Colonic mucosa (tissue), 4 donors: Measurements from ENCODE around the gene HMGCS1. TPM values are rescaled to one million over a fixed set of nuclear protein-coding genes. Genes with fewer than 3 reads are reported as not detected.

Source experiments
- DNase-seq: peaks from one replicate; pipeline ENCODE4 v3.0.0-alpha.2; 2020
- H3K27ac ChIP-seq: fragments of 200-600 bp; one replicate; pipeline ENCODE4 v1.8.0; 2021
- H3K27me3 ChIP-seq: fragments of 200-600 bp; one replicate; pipeline ENCODE4 v1.8.0; 2021
- H3K36me3 ChIP-seq: fragments of 200-600 bp; one replicate; pipeline ENCODE4 v1.8.0; 2021
- H3K4me1 ChIP-seq: fragments of 200-600 bp; one replicate; pipeline ENCODE4 v1.8.0; 2021; ENCODE audit warnings: mild to moderate bottlenecking
- H3K4me3 ChIP-seq: fragments of 200-600 bp; one replicate; pipeline ENCODE4 v1.8.0; 2021
- H3K9ac ChIP-seq, 2 donors: one replicate each; pipeline ENCODE4 v1.7.0; 2013; ENCODE audit warnings: control low read depth in 2 of 2, low read depth in 2 of 2, low read length in 2 of 2
- H3K9me3 ChIP-seq: fragments of 200-600 bp; one replicate; pipeline ENCODE4 v1.8.0; 2021
- intact Hi-C: fragments of 100-400 bp; cut with DNase I; formaldehyde crosslinking; loops from one replicate; pipeline ENCODE4 v1.14.1; 2022
- total RNA-seq, 2 donors: library from RNA; stranded (reverse); fragmentation: NEBNext Ultra II Directional in 1 of 2; extraction: Animal tissue kit (Norgen Biotek cat#: 25700) in 1 of 2; gene quantifications; one replicate each; pipeline ENCODE4 v1.2.1, GENCODE V29; 2021
- TF ChIP-seq, protein P1 (sequence below): fragments of 200-600 bp; IDR thresholded peaks from one replicate; pipeline ENCODE4 v1.8.0; 2022; ENCODE audit warnings: antibody characterized with exemption, mild to moderate bottlenecking
- donor health status: healthy.
- donor health status: DM: no; HTN: no; CAD: no.
- donor health status: DM: no; HTN: no; CAD: no.

HMGCS1 gene
- total RNA-seq, 2 donors from 2014 or later: 95.1 to 498 TPM

GRCh38 chr5:43354774-43355173, 41.6 kb upstream of the HMGCS1 start:
- DNase-seq: no peak
- TF ChIP-seq, protein P1, sequence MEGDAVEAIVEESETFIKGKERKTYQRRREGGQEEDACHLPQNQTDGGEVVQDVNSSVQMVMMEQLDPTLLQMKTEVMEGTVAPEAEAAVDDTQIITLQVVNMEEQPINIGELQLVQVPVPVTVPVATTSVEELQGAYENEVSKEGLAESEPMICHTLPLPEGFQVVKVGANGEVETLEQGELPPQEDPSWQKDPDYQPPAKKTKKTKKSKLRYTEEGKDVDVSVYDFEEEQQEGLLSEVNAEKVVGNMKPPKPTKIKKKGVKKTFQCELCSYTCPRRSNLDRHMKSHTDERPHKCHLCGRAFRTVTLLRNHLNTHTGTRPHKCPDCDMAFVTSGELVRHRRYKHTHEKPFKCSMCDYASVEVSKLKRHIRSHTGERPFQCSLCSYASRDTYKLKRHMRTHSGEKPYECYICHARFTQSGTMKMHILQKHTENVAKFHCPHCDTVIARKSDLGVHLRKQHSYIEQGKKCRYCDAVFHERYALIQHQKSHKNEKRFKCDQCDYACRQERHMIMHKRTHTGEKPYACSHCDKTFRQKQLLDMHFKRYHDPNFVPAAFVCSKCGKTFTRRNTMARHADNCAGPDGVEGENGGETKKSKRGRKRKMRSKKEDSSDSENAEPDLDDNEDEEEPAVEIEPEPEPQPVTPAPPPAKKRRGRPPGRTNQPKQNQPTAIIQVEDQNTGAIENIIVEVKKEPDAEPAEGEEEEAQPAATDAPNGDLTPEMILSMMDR: no peak
- Histone ChIP-seq H3K4me1 (no peaks in the 10 kb centered on the region), H3K36me3 (no peaks in the 10 kb centered on the region), H3K4me3 (no peak overlapping the region), H3K9ac (no peak overlapping the region), H3K9me3 (no peaks in the 10 kb centered on the region), H3K27ac (no peak overlapping the region), H3K27me3 (no peaks in the 10 kb centered on the region)
- intact Hi-C loops: no loop called here

DNA sequence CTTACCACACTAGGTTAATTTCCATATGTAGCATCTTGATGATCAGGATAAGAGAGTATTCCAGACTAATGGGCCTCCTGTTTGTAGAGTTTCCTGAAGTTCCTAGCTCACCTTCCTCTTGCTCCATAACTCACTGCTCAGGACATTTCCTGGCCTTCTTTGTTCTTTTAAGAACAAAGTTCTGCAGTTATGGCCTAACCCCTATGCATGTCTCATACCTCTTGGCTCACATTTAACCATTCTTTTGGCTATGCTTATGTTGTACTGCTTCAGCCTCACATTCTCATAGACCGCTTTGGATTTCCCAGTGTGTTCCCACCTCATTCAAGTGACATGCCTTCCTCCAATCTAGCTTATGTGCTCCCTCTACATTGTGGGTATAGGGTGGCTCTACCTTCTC, 40.5 kb upstream of the HMGCS1 start:
- H3K36me3 ChIP-seq: no peaks in the 10 kb centered on the region
- no peaks in the 10 kb centered on the region for H3K27me3 ChIP-seq
- H3K9ac ChIP-seq: no peak overlapping the region
- no peaks in the 10 kb centered on the region for H3K4me1 ChIP-seq
- no peak overlapping the region for H3K27ac ChIP-seq
- no peak overlapping the region for H3K4me3 ChIP-seq
- H3K9me3 ChIP-seq: no peaks in the 10 kb centered on the region
- intact Hi-C loops: no loop called here
- no peak for DNase-seq
- TF ChIP-seq, protein P1: no peak

GRCh38 chr5:43352915-43353314, 39.7 kb upstream of the HMGCS1 start:
- Histone ChIP-seq H3K9me3 (no peaks in the 10 kb centered on the region), H3K27me3 (no peaks in the 10 kb centered on the region), H3K36me3 (no peaks in the 10 kb centered on the region), H3K27ac (no peak overlapping the region), H3K9ac (no peak overlapping the region), H3K4me3 (no peak overlapping the region), H3K4me1 (no peaks in the 10 kb centered on the region)
- intact Hi-C loops: no loop called here
- no peak for DNase-seq
- TF ChIP-seq, protein P1: no peak

DNA sequence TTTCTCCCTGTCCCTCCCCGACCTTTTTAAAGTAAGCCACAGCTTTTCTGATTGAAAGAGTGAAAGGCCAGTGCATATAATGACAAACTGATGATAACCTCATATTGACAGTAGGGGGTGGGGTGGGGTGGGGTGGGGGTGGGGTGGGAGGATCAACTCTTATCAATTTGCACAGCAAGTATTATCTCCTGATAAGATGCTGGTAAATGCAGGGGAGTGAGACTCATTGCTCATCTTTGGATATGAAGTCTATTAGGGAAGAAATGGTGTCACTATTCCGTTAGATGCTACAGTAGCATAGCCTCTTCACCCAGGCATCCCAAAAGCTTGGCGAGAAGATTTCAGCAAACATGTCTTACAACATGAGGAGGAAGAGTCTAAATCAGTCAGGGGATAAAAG, 38.9 kb upstream of the HMGCS1 start:
- Histone ChIP-seq H3K9me3 (no peaks in the 10 kb centered on the region), H3K4me1 (no peaks in the 10 kb centered on the region), H3K9ac (no peak overlapping the region), H3K4me3 (no peak overlapping the region), H3K27me3 (no peaks in the 10 kb centered on the region), H3K36me3 (no peaks in the 10 kb centered on the region), H3K27ac (no peak overlapping the region)
- DNase-seq: no peak
- intact Hi-C loops: no loop called here
- TF ChIP-seq, protein P1: no peak

DNA sequence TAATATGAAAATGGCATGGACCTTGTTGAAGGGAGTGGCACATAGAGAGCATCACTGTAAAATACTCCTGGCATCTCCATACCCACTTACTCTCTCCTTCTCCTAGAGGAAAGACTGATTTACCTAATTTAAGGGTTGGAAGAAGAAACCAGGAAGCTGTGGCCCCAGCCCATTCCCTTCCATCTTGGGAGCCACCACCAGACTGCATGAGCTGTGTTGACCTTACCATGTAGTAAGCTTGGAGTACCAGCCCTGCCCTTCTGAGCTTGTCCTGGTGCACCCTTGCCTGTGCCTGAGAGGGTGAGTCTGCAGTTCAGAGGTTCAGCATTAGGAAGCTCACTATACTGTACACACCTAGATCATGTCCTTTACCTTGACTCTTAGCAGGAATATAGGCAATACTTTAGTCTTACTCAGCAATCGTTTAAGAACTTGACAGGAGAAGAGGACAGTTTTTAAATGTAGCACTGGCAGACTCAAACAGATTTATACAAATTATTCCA, 35.7 kb upstream of the HMGCS1 start:
- Histone ChIP-seq H3K9ac (no peak overlapping the region), H3K9me3 (no peaks in the 10 kb centered on the region), H3K4me3 (no peak overlapping the region), H3K27ac (no peak overlapping the region), H3K36me3 (no peaks in the 10 kb centered on the region), H3K27me3 (no peaks in the 10 kb centered on the region), H3K4me1 (no peaks in the 10 kb centered on the region)
- intact Hi-C loops: no loop called here
- TF ChIP-seq, protein P1: no peak
- no peak for DNase-seq
